ENCODE data around the gene TMEM74B.

DNA sequence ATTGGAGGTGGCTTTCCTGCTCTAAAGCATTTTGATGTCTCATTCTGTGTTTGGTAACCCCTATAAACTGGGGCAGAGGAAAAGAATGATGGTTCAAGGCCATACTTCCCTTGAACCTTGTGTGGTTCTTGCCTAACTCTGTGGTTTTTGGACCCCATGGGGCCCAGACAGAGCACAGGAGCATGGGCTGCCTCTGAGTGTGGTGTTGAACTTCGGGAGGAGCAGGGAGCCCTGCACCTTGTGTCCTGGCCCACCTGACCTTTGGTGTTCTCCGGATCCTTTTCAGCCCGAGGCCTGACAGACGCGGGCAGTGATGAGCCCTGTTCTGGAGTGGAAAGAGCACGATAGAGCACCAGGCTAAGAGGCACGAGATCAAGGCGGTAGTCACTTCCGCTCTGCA, 18.8 kb downstream of the TMEM74B start:
- TF ChIP-seq, protein P1, sequence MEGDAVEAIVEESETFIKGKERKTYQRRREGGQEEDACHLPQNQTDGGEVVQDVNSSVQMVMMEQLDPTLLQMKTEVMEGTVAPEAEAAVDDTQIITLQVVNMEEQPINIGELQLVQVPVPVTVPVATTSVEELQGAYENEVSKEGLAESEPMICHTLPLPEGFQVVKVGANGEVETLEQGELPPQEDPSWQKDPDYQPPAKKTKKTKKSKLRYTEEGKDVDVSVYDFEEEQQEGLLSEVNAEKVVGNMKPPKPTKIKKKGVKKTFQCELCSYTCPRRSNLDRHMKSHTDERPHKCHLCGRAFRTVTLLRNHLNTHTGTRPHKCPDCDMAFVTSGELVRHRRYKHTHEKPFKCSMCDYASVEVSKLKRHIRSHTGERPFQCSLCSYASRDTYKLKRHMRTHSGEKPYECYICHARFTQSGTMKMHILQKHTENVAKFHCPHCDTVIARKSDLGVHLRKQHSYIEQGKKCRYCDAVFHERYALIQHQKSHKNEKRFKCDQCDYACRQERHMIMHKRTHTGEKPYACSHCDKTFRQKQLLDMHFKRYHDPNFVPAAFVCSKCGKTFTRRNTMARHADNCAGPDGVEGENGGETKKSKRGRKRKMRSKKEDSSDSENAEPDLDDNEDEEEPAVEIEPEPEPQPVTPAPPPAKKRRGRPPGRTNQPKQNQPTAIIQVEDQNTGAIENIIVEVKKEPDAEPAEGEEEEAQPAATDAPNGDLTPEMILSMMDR (IDR thresholded peaks at IDR 0.05; ENCODE audit: low read length), result no peak
- TF ChIP-seq EZH2 (optimal IDR thresholded peaks at IDR 0.05; ENCODE audit: low read depth, low read length) (no peak), EZH2phosphoT487 (IDR thresholded peaks at IDR 0.05; ENCODE audit: low read length) (no peak)

Data from MM.1S (cell line).